GM12878 (cell line): ENCODE measurements around the gene ZNF559.

Experiments
- ATF2 ChIP-seq: IDR thresholded peaks from 2 replicates; pipeline ENCODE4 v1.6.1; 2012; ENCODE audit warnings: low read length, inconsistent platforms
- CTCF ChIP-seq, 3 experiments: IDR thresholded peaks in 2 of 3; conservative IDR thresholded peaks in 1 of 3; 2 replicates each; pipeline ENCODE4 v1.5.1; 2011; ENCODE audit warnings: low read depth in 3 of 3, low read length in 3 of 3, mild to moderate bottlenecking in 3 of 3, control low read depth in 2 of 3, moderate library complexity in 2 of 3, inconsistent platforms in 1 of 3, mixed read lengths in 1 of 3; ENCODE audit not compliant: control insufficient read depth in 2 of 3, insufficient read depth in 1 of 3; ENCODE audit errors: extremely low read depth in 1 of 3
- EZH2 ChIP-seq: IDR thresholded peaks from 2 replicates; pipeline ENCODE4 v1.6.1; 2012; ENCODE audit warnings: low read depth, mild to moderate bottlenecking, control low read depth, inconsistent platforms, low read length, borderline replicate concordance; ENCODE audit not compliant: control insufficient read depth
- GABPA ChIP-seq: IDR thresholded peaks from 2 replicates; pipeline ENCODE4 v1.6.1; 2014; ENCODE audit warnings: antibody characterized with exemption, low read depth, mild to moderate bottlenecking, inconsistent platforms
- POLR2A ChIP-seq: IDR thresholded peaks from 2 replicates; pipeline ENCODE4 v1.6.1; 2011; ENCODE audit warnings: low read depth, mild to moderate bottlenecking, low read length
- SIX5 ChIP-seq: IDR thresholded peaks from 2 replicates; pipeline ENCODE4 v1.6.1; 2011; ENCODE audit warnings: mild to moderate bottlenecking, low read depth, low read length, moderate library complexity; ENCODE audit not compliant: severe bottlenecking
- SREBF2 ChIP-seq: IDR thresholded peaks from 2 replicates; pipeline ENCODE4 v1.6.1; 2012; ENCODE audit warnings: mild to moderate bottlenecking, low read length
- TF ChIP-seq, protein P1 (sequence below): IDR thresholded peaks from 2 replicates; pipeline ENCODE4 v1.6.1; 2011; ENCODE audit warnings: low read depth, low read length, improper control_type of control experiment, borderline replicate concordance

- TF ChIP-seq SREBF2 (no peak), EZH2 (no peak), POLR2A (no peak), GABPA (no peak), CTCF (IDR thresholded peaks at IDR 0.05 in 2 of 3, conservative IDR thresholded peaks at IDR 0.05 in 1 of 3; ENCODE audit: control insufficient read depth in 2 of 3, extremely low read depth in 1 of 3, insufficient read depth in 1 of 3, low read depth in 3 of 3, low read length in 3 of 3) (no peak), ATF2 (no peak), SIX5 (no peak)
- TF ChIP-seq, protein P1, sequence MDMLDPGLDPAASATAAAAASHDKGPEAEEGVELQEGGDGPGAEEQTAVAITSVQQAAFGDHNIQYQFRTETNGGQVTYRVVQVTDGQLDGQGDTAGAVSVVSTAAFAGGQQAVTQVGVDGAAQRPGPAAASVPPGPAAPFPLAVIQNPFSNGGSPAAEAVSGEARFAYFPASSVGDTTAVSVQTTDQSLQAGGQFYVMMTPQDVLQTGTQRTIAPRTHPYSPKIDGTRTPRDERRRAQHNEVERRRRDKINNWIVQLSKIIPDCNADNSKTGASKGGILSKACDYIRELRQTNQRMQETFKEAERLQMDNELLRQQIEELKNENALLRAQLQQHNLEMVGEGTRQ: no peak
Measured at GRCh38 chr19:9348253-9348652, 24.3 kb downstream of the ZNF559 start.
